WTC11 (cell line): ENCODE data around the gene SAMM50. TPM values are rescaled to one million over a fixed set of nuclear protein-coding genes. Genes with fewer than 3 reads are reported as not detected.

ENCODE experiments used
- ATAC-seq: fragments of 200-7000 bp; cut with Tn5 transposase; 2 replicates; pipeline ENCODE4 v1.10.0; 2021; ENCODE audit warnings: mild to moderate bottlenecking, moderate library complexity
- CTCF ChIA-PET: fragments of 300-600 bp; sonication (Branson Sonifier 250); formaldehyde crosslinking; loops from one replicate; lab custom pipeline; 2021; ENCODE audit warnings: antibody characterized with exemption; lab: Charles Lee
- POLR2A ChIA-PET: fragments of 350-600 bp; sonication (Branson Sonifier 250); formaldehyde crosslinking; loops from one replicate; lab custom pipeline; 2021; ENCODE audit warnings: antibody characterized with exemption; lab: Charles Lee
- DNase-seq: peaks from one replicate; pipeline ENCODE4 v3.0.0; 2021; ENCODE audit warnings: low spot score
- H3K27ac Mint-ChIP-seq: 2 replicates; pipeline ENCODE4 v1.8.0; 2021; ENCODE audit warnings: mixed read lengths
- H3K27me3 Mint-ChIP-seq: 2 replicates; pipeline ENCODE4 v1.8.0; 2021; ENCODE audit warnings: low read depth, mild to moderate bottlenecking, moderate library complexity, mixed read lengths
- H3K36me3 Mint-ChIP-seq: 2 replicates; pipeline ENCODE4 v1.8.0; 2021; ENCODE audit warnings: mixed read lengths
- H3K4me1 Mint-ChIP-seq: 2 replicates; pipeline ENCODE4 v1.8.0; 2022; ENCODE audit warnings: mixed read lengths
- H3K4me3 Mint-ChIP-seq: 2 replicates; pipeline ENCODE4 v1.8.0; 2021; ENCODE audit warnings: mild to moderate bottlenecking, moderate library complexity, mixed read lengths
- H3K9me3 Mint-ChIP-seq: 2 replicates; pipeline ENCODE4 v1.8.0; 2021; ENCODE audit warnings: mixed read lengths
- ATF2 ChIP-seq: sonication (generic); formaldehyde crosslinking; IDR thresholded peaks from 2 replicates; pipeline ENCODE4 v1.8.1; 2022; ENCODE audit warnings: low read depth, missing genetic modification reagents, borderline replicate concordance
- ATF6 ChIP-seq: sonication (generic); formaldehyde crosslinking; IDR thresholded peaks from 2 replicates; pipeline ENCODE4 v1.8.1; 2023; ENCODE audit warnings: mild to moderate bottlenecking, missing genetic modification reagents
- E2F4 ChIP-seq: sonication (generic); formaldehyde crosslinking; IDR thresholded peaks from 2 replicates; pipeline ENCODE4 v1.8.1; 2022; ENCODE audit warnings: low read depth, mild to moderate bottlenecking, moderate library complexity, missing genetic modification reagents, borderline replicate concordance
- FOXP4 ChIP-seq: sonication (generic); formaldehyde crosslinking; IDR thresholded peaks from 2 replicates; pipeline ENCODE4 v1.8.0; 2022; ENCODE audit warnings: mild to moderate bottlenecking, missing genetic modification reagents
- GABPB1 ChIP-seq: sonication (generic); formaldehyde crosslinking; IDR thresholded peaks from 2 replicates; pipeline ENCODE4 v1.8.1; 2023; ENCODE audit warnings: mild to moderate bottlenecking, missing genetic modification reagents
- HMGA2 ChIP-seq: fragments of 250-450 bp; sonication (Bioruptor Pico); IDR thresholded peaks from 2 replicates; pipeline ENCODE4 v1.4.0; 2021; ENCODE audit warnings: mild to moderate bottlenecking, moderate library complexity
- IRF1 ChIP-seq: sonication (generic); formaldehyde crosslinking; IDR thresholded peaks from 2 replicates; pipeline ENCODE4 v1.8.0; 2023; ENCODE audit warnings: missing genetic modification reagents
- IRF2 ChIP-seq: sonication (generic); formaldehyde crosslinking; IDR thresholded peaks from 2 replicates; pipeline ENCODE4 v1.8.0; 2022; ENCODE audit warnings: low read depth, missing genetic modification reagents, borderline replicate concordance
- JUN ChIP-seq: sonication (generic); formaldehyde crosslinking; IDR thresholded peaks from 2 replicates; pipeline ENCODE4 v1.8.0; 2023; ENCODE audit warnings: mild to moderate bottlenecking, missing genetic modification reagents
- MYBL2 ChIP-seq: sonication (generic); formaldehyde crosslinking; IDR thresholded peaks from 2 replicates; pipeline ENCODE4 v1.8.1; 2023; ENCODE audit warnings: mild to moderate bottlenecking, moderate library complexity, missing genetic modification reagents
- NFYB ChIP-seq: sonication (generic); formaldehyde crosslinking; conservative IDR thresholded peaks from 2 replicates; pipeline ENCODE4 v1.8.0; 2022; ENCODE audit warnings: low read depth, missing genetic modification reagents
- NR3C1 ChIP-seq: sonication (generic); formaldehyde crosslinking; conservative IDR thresholded peaks from 2 replicates; pipeline ENCODE4 v1.8.1; 2023; ENCODE audit warnings: low read depth, mild to moderate bottlenecking, missing genetic modification reagents
- SOX15 ChIP-seq: fragments of 250-450 bp; sonication (Bioruptor Pico); IDR thresholded peaks from 2 replicates; pipeline ENCODE4 v1.9.0; 2021; ENCODE audit warnings: mild to moderate bottlenecking
- STAT6 ChIP-seq: sonication (generic); formaldehyde crosslinking; conservative IDR thresholded peaks from 2 replicates; pipeline ENCODE4 v1.8.1; 2023; ENCODE audit warnings: mild to moderate bottlenecking, low read depth, missing genetic modification reagents, moderate library complexity
- TCF7 ChIP-seq: sonication (generic); formaldehyde crosslinking; IDR thresholded peaks from 2 replicates; pipeline ENCODE4 v1.8.0; 2022; ENCODE audit warnings: mild to moderate bottlenecking, low read depth, missing genetic modification reagents, moderate library complexity
- TP53 ChIP-seq: sonication (generic); formaldehyde crosslinking; IDR thresholded peaks from 2 replicates; pipeline ENCODE4 v1.8.1; 2023; ENCODE audit warnings: mild to moderate bottlenecking, missing genetic modification reagents
- ZBTB21 ChIP-seq: sonication (generic); formaldehyde crosslinking; IDR thresholded peaks from 2 replicates; pipeline ENCODE4 v1.8.1; 2023; ENCODE audit warnings: mild to moderate bottlenecking, missing genetic modification reagents, borderline replicate concordance
- ZNF138 ChIP-seq: sonication (generic); formaldehyde crosslinking; conservative IDR thresholded peaks from 2 replicates; pipeline ENCODE4 v1.8.1; 2022; ENCODE audit warnings: mild to moderate bottlenecking, moderate library complexity, missing genetic modification reagents
- ZNF232 ChIP-seq: sonication (generic); formaldehyde crosslinking; IDR thresholded peaks from 2 replicates; pipeline ENCODE4 v1.8.0; 2022; ENCODE audit warnings: mild to moderate bottlenecking, missing genetic modification reagents
- ZNF317 ChIP-seq: sonication (generic); formaldehyde crosslinking; IDR thresholded peaks from 2 replicates; pipeline ENCODE4 v1.8.1; 2023; ENCODE audit warnings: low read depth, mild to moderate bottlenecking, moderate library complexity, missing genetic modification reagents, borderline replicate concordance
- total RNA-seq: library from RNA; stranded (reverse); gene quantifications from 3 replicates; pipeline ENCODE4 v1.2.3, GENCODE V29; 2021

SAMM50 gene
- total RNA-seq, 1 experiment from 2014 or later, result 72.1 TPM

- TF ChIP-seq ZNF317 (CRISPR knock-in tag), result no peak
Measured at GRCh38 chr22:43956805-43957463, 1.7 kb downstream of the SAMM50 start (continued).

GRCh38 chr22:43957871-43958270 is 2.6 kb downstream of the SAMM50 start:
- ChIA-PET CTCF (interaction anchor here (1.1 to 2.8 kb wide), 3 partner anchors 12 to 35 kb away, joined by 3 to 17 read pairs (median 4); partner anchors contain the start of gene PNPLA3), POLR2A (no interaction called here)
- no peak for TF ChIP-seq TCF7 (CRISPR knock-in tag)
- no peak for TF ChIP-seq ZNF138 (CRISPR knock-in tag)
- no peak for TF ChIP-seq GABPB1 (CRISPR knock-in tag)
- no peak for TF ChIP-seq STAT6 (CRISPR knock-in tag)
- no peak for TF ChIP-seq NR3C1 (CRISPR knock-in tag)
- TF ChIP-seq IRF1, result no peak
- TF ChIP-seq ATF6, result no peak
- TF ChIP-seq IRF2 (CRISPR knock-in tag), result no peak
- TF ChIP-seq E2F4, result no peak
- no peak for TF ChIP-seq FOXP4 (CRISPR knock-in tag)
- TF ChIP-seq ATF2 (CRISPR knock-in tag), result no peak
- TF ChIP-seq SOX15 (CRISPR knock-in tag), result no peak
- no peak for TF ChIP-seq TP53 (CRISPR knock-in tag)
- TF ChIP-seq HMGA2 (CRISPR knock-in tag), result no peak
- TF ChIP-seq ZNF232 (CRISPR knock-in tag), result no peak
- no peak for TF ChIP-seq MYBL2 (CRISPR knock-in tag)
- TF ChIP-seq JUN (CRISPR knock-in tag), result no peak
- no peak for TF ChIP-seq ZBTB21 (CRISPR knock-in tag)
- TF ChIP-seq NFYB (CRISPR knock-in tag), result no peak
- ATAC-seq (no peak), DNase-seq (no peak)
- Mint-ChIP-seq H3K9me3 (no peaks in the 10 kb centered on the region), H3K4me1 (peaks cover 29% of the 10 kb centered on the region), H3K36me3 (no peaks in the 10 kb centered on the region), H3K27ac (no peak overlapping the region), H3K27me3 (no peaks in the 10 kb centered on the region), H3K4me3 (peak overlapping the region; percentile 18; the same call in 1 of the 2 replicates)
